H1 (cell line): ENCODE results near the gene TRIM71. TPM values are rescaled to one million over a fixed set of nuclear protein-coding genes. Genes with fewer than 3 reads are reported as not detected.

Experiments used
- CTCF ChIA-PET: fragments of 300-600 bp; sonication (Branson Sonifier 250); formaldehyde crosslinking; loops from one replicate; lab custom pipeline; 2021; ENCODE audit not compliant: partially characterized antibody; lab: Charles Lee
- POLR2A ChIA-PET: fragments of 300-600 bp; sonication (Branson Sonifier 250); formaldehyde crosslinking; loops from one replicate; lab custom pipeline; 2021; ENCODE audit warnings: inconsistent platforms; ENCODE audit not compliant: partially characterized antibody; lab: Charles Lee
- DNase-seq, 2 experiments: peaks; one replicate each; pipeline versions ENCODE4 v3.0.0 to v3.0.0-alpha.2; 2010 to 2022; ENCODE audit warnings: low spot score in 2 of 2, low read depth in 1 of 2, mixed read lengths in 1 of 2
- FAIRE-seq: peaks from 2 replicates; lab custom pipeline; 2011; peaks lifted over from hg19 to GRCh38; lab: Jason Lieb, UNC
- H2AFZ ChIP-seq: 2 replicates; pipeline ENCODE4 v1.8.1; 2012; ENCODE audit warnings: low read length, inconsistent platforms
- H2AK5ac ChIP-seq: 2 replicates; pipeline ENCODE4 v1.6.1; 2013; ENCODE audit warnings: low read depth, low read length
- H2BK120ac ChIP-seq: replicated peaks from 2 replicates; pipeline ENCODE3; 2013; ENCODE audit warnings: low read depth, low read length, inconsistent platforms
- H2BK12ac ChIP-seq: 2 replicates; pipeline ENCODE4 v1.6.1; 2013; ENCODE audit warnings: low read depth, low read length
- H2BK15ac ChIP-seq: 2 replicates; pipeline ENCODE4 v1.6.1; 2013; ENCODE audit warnings: low read length
- H2BK20ac ChIP-seq: 2 replicates; pipeline ENCODE4 v1.6.1; 2013; ENCODE audit warnings: low read length
- H2BK5ac ChIP-seq: 2 replicates; pipeline ENCODE4 v1.6.1; 2013; ENCODE audit warnings: low read depth, low read length
- H3K14ac ChIP-seq: 2 replicates; pipeline ENCODE4 v1.6.1; 2013; ENCODE audit warnings: inconsistent platforms; ENCODE audit not compliant: insufficient read length
- H3K18ac ChIP-seq: 2 replicates; pipeline ENCODE4 v1.6.1; 2013; ENCODE audit warnings: low read length; ENCODE audit errors: extremely low read depth
- H3K23ac ChIP-seq: 2 replicates; pipeline ENCODE4 v1.6.1; 2013; ENCODE audit warnings: inconsistent platforms; ENCODE audit not compliant: insufficient read length
- H3K23me2 ChIP-seq: 2 replicates; pipeline ENCODE4 v1.6.1; 2013; ENCODE audit warnings: low read depth, low read length
- H3K27ac ChIP-seq: 2 replicates; pipeline ENCODE4 v1.6.1; 2011; ENCODE audit warnings: low read depth, low read length, inconsistent platforms
- H3K27me3 ChIP-seq, 4 experiments: replicated peaks in 1 of 4; 1 replicate in 1 of 4; 2 replicates in 3 of 4; pipeline versions ENCODE4 v1.6.1 to v1.8.1; 2011 to 2013; ENCODE audit warnings: low read length in 3 of 4, mild to moderate bottlenecking in 3 of 4, inconsistent platforms in 2 of 4, mixed read lengths in 2 of 4, moderate library complexity in 1 of 4; ENCODE audit not compliant: control insufficient read depth in 3 of 4, insufficient read depth in 3 of 4; ENCODE audit errors: extremely low read depth in 1 of 4
- H3K36me3 ChIP-seq, 4 experiments: 2 replicates each; pipeline versions ENCODE4 v1.6.1 to v1.8.1; 2011 to 2013; ENCODE audit warnings: mild to moderate bottlenecking in 4 of 4, low read length in 3 of 4, moderate library complexity in 2 of 4, control low read depth in 1 of 4, inconsistent platforms in 1 of 4; ENCODE audit not compliant: insufficient read depth in 4 of 4, control insufficient read depth in 2 of 4
- H3K4ac ChIP-seq: replicated peaks from 2 replicates; pipeline ENCODE3; 2013; ENCODE audit warnings: low read length, low read depth, mixed read lengths, inconsistent platforms; ENCODE audit not compliant: insufficient read length
- H3K4me1 ChIP-seq, 4 experiments: replicated peaks in 1 of 4; 1 replicate in 1 of 4; 2 replicates in 3 of 4; pipeline versions ENCODE4 v1.6.1 to v1.8.1; 2011 to 2013; ENCODE audit warnings: low read length in 3 of 4, inconsistent platforms in 2 of 4, mixed read lengths in 1 of 4; ENCODE audit not compliant: insufficient read depth in 4 of 4, control insufficient read depth in 3 of 4
- H3K4me2 ChIP-seq, 2 experiments: 2 replicates each; pipeline versions ENCODE4 v1.6.1 to v1.8.1; 2011 to 2013; ENCODE audit warnings: low read depth in 2 of 2, low read length in 2 of 2, control low read depth in 1 of 2, inconsistent platforms in 1 of 2, mild to moderate bottlenecking in 1 of 2; ENCODE audit not compliant: insufficient read depth in 1 of 2
- H3K4me3 ChIP-seq, 4 experiments: fragments of 200-600, 300-600 bp in 1 of 4; sonication (generic), shearing (Covaris generic), sonication (Bioruptor Twin) in 1 of 4; 2 replicates each; pipeline versions ENCODE4 v1.5.1 to v1.8.1; 2011 to 2016; ENCODE audit warnings: low read length in 4 of 4, low read depth in 3 of 4, control low read depth in 2 of 4, inconsistent platforms in 2 of 4, mild to moderate bottlenecking in 2 of 4, mixed read lengths in 1 of 4, moderate library complexity in 1 of 4; ENCODE audit not compliant: insufficient read depth in 2 of 4; ENCODE audit errors: extremely low read depth in 1 of 4
- H3K56ac ChIP-seq: replicated peaks from 2 replicates; pipeline ENCODE3; 2013; ENCODE audit warnings: low read depth, mild to moderate bottlenecking, mixed read lengths, low read length, inconsistent platforms; ENCODE audit not compliant: insufficient read length
- H3K79me1 ChIP-seq: 2 replicates; pipeline ENCODE4 v1.6.1; 2013; ENCODE audit warnings: low read depth, low read length, control low read depth
- H3K79me2 ChIP-seq, 2 experiments: 2 replicates each; pipeline versions ENCODE4 v1.6.1 to v1.8.1; 2012 to 2013; ENCODE audit warnings: low read length in 2 of 2, mild to moderate bottlenecking in 2 of 2, inconsistent platforms in 1 of 2; ENCODE audit not compliant: insufficient read depth in 2 of 2, control insufficient read depth in 1 of 2
- H3K9ac ChIP-seq, 4 experiments: replicated peaks in 1 of 4; 1 replicate in 1 of 4; 2 replicates in 3 of 4; pipeline versions ENCODE4 v1.6.1 to v1.8.1; 2011 to 2013; ENCODE audit warnings: low read depth in 3 of 4, low read length in 3 of 4, control low read depth in 2 of 4, mild to moderate bottlenecking in 2 of 4, moderate library complexity in 2 of 4, inconsistent platforms in 1 of 4; ENCODE audit errors: extremely low read depth in 1 of 4
- H3K9me3 ChIP-seq, 2 experiments: 2 replicates each; pipeline versions ENCODE4 v1.6.1 to v1.8.1; 2012 to 2013; ENCODE audit warnings: mild to moderate bottlenecking in 2 of 2, moderate library complexity in 2 of 2, control low read depth in 1 of 2, inconsistent platforms in 1 of 2, low read depth in 1 of 2, low read length in 1 of 2, mixed read lengths in 1 of 2; ENCODE audit not compliant: insufficient read depth in 2 of 2
- H4K20me1 ChIP-seq, 2 experiments: replicated peaks in 1 of 2; 2 replicates each; pipeline versions ENCODE3 to v1.8.1; 2011 to 2013; ENCODE audit warnings: inconsistent platforms in 2 of 2, low read length in 2 of 2, mild to moderate bottlenecking in 1 of 2; ENCODE audit not compliant: insufficient read depth in 2 of 2, control insufficient read depth in 1 of 2
- H4K5ac ChIP-seq: 2 replicates; pipeline ENCODE4 v1.6.1; 2013; ENCODE audit warnings: low read length, low read depth, mixed read lengths, inconsistent platforms; ENCODE audit not compliant: insufficient read length
- H4K8ac ChIP-seq: 2 replicates; pipeline ENCODE4 v1.8.0; 2013; ENCODE audit warnings: mild to moderate bottlenecking, moderate library complexity, low read length, inconsistent platforms; ENCODE audit not compliant: insufficient read depth; ENCODE audit errors: extremely low read depth
- H4K91ac ChIP-seq: replicated peaks from 2 replicates; pipeline ENCODE3; 2013; ENCODE audit warnings: low read length, mixed read lengths, inconsistent platforms; ENCODE audit not compliant: insufficient read length
- CTCF ChIP-seq, 3 experiments: IDR thresholded peaks; 1 replicate in 2 of 3; 2 replicates in 1 of 3; pipeline versions ENCODE4 v1.5.1 to v1.6.1; 2011; ENCODE audit warnings: low read length in 3 of 3, mild to moderate bottlenecking in 3 of 3, inconsistent platforms in 2 of 3, low read depth in 1 of 3, moderate library complexity in 1 of 3; ENCODE audit not compliant: insufficient read depth in 1 of 3; ENCODE audit errors: control extremely low read depth in 1 of 3
- E2F6 ChIP-seq: IDR thresholded peaks from 2 replicates; pipeline ENCODE4 v1.6.1; 2012; ENCODE audit warnings: inconsistent platforms
- FOSL1 ChIP-seq: IDR thresholded peaks from 2 replicates; pipeline ENCODE4 v1.6.1; 2011; ENCODE audit warnings: mild to moderate bottlenecking, low read depth, low read length, moderate library complexity; ENCODE audit not compliant: insufficient read depth
- HDAC2 ChIP-seq, 2 experiments: fragments of 300-600 bp in 1 of 2; sonication (generic) in 1 of 2; IDR thresholded peaks; 2 replicates each; pipeline ENCODE4 v1.6.1; 2011 to 2012; ENCODE audit warnings: low read depth in 2 of 2, low read length in 2 of 2, mild to moderate bottlenecking in 2 of 2, moderate library complexity in 2 of 2, borderline replicate concordance in 1 of 2, inconsistent platforms in 1 of 2
- MAX ChIP-seq: IDR thresholded peaks from 2 replicates; pipeline ENCODE4 v1.6.1; 2012; ENCODE audit warnings: inconsistent platforms
- SAP30 ChIP-seq: fragments of 300-600 bp; sonication (generic); IDR thresholded peaks from 2 replicates; pipeline ENCODE4 v1.7.1; 2012; ENCODE audit warnings: low read length, moderate library complexity, mild to moderate bottlenecking, inconsistent platforms; ENCODE audit not compliant: insufficient read depth, insufficient replicate concordance
- SUZ12 ChIP-seq: fragments of 200-600 bp; sonication (generic); IDR thresholded peaks from 2 replicates; pipeline ENCODE4 v1.6.1; 2012; ENCODE audit warnings: mild to moderate bottlenecking, inconsistent platforms, low read length, moderate library complexity, mixed read lengths
- WGBS, 2 experiments: shearing (Covaris generic) in 1 of 2; methylation state at CpG; one replicate each; pipeline versions ENCODE4 v1.1.6 to v1.1.7; 2013 to 2015; ENCODE audit warnings: low lambda C conversion rate in 2 of 2, mixed read lengths in 2 of 2, inconsistent platforms in 1 of 2, low coverage in 1 of 2, missing lambda C conversion rate in 1 of 2; ENCODE audit not compliant: insufficient replicate concordance in 2 of 2, insufficient coverage in 1 of 2, insufficient read length in 1 of 2; ENCODE audit errors: extremely low coverage in 1 of 2, missing lambda C conversion rate in 1 of 2; 5-methylcytosine and 5-hydroxymethylcytosine counted together
- polyA plus RNA-seq, 7 experiments: library from polyadenylated mRNA; depleted of rRNA in 3 of 7; stranded (reverse) in 5 of 7; unstranded in 2 of 7; fragments of >200 nt in 5 of 7; fragments of 200-250 nt in 2 of 7; gene quantifications; 1 replicate in 5 of 7; 2 replicates in 1 of 7; 4 replicates in 1 of 7; pipeline versions ENCODE4 v1.2.1 to v1.2.3, GENCODE V29; 2011 to 2013; ENCODE audit warnings: missing spikeins in 2 of 7, mixed read lengths in 2 of 7
- total RNA-seq: library from RNA; stranded (reverse); fragmentation: NEBNext Ultra II Directional; extraction: Animal tissue kit (Norgen Biotek cat#: 25700); gene quantifications from 2 replicates; pipeline ENCODE4 v1.2.1, GENCODE V29; 2021

Gene TRIM71
- total and polyA plus RNA-seq, 2 of the 8 experiments (the other 6 are each of a cell fraction or from before 2014, with no cell fraction given): 53.7 to 293 TPM

GRCh38 chr3:32821686-32822296 is 4.0 kb downstream of the TRIM71 start:
- H3K9me3 ChIP-seq: no peaks in the 10 kb centered on the region
- H4K91ac ChIP-seq: peak overlapping the region; percentile 62
- H4K20me1 ChIP-seq: peaks cover 30 to 48% of the 10 kb centered on the region in 2 experiments
- peak overlapping the region; percentile 86 to 94 (median 93) for H3K9ac ChIP-seq
- no peak overlapping the region for H2AFZ ChIP-seq
- no peak overlapping the region for H3K14ac ChIP-seq
- H4K5ac ChIP-seq: peak overlapping the region; percentile 32
- H3K4me2 ChIP-seq: peak overlapping the region; percentile 93 to 96
- H3K4me1 ChIP-seq: peaks cover 4 to 25% (median 17%) of the 10 kb centered on the region in 4 experiments
- no peak overlapping the region; the same call in 1 of the 2 replicates for H2AK5ac ChIP-seq
- 2% methylated on average over 44 of the region's 44 CpGs; no CpG with 5 or more reads in 1 of the 2 experiments for WGBS, 2 experiments
- peak overlapping the region; percentile 88 for H3K4ac ChIP-seq
- H3K23me2 ChIP-seq: peaks cover 6% of the 10 kb centered on the region; the same call in 1 of the 2 replicates
- H4K8ac ChIP-seq: no peak overlapping the region
- peak overlapping the region; percentile 55 for H3K56ac ChIP-seq
- H3K27me3 ChIP-seq: no peaks in the 10 kb centered on the region
- peak overlapping the region; percentile 52 for H3K23ac ChIP-seq
- peaks cover 98 to 100% of the 10 kb centered on the region in 2 experiments for H3K79me2 ChIP-seq
- peak overlapping the region; percentile 88 to 98 (median 94) for H3K4me3 ChIP-seq
- peak overlapping the region; percentile 67; the same call in 1 of the 2 replicates for H2BK5ac ChIP-seq
- FAIRE-seq (no peak), DNase-seq (no peak)
- H2BK15ac ChIP-seq: no peak overlapping the region
- ChIA-PET CTCF (interaction anchor here (0.5 to 2.7 kb wide), 12 partner anchors 12 to 119 kb away, joined by 3 to 10 read pairs (median 4); no protein-coding TSS in a partner anchor), POLR2A (interaction anchor here (0.7 to 15.1 kb wide), 16 partner anchors 9 to 123 kb away, joined by 3 to 303 read pairs (median 5); no protein-coding TSS in a partner anchor)
- no peak overlapping the region for H2BK12ac ChIP-seq
- H3K36me3 ChIP-seq: peaks cover 24 to 78% (median 34%) of the 10 kb centered on the region in 4 experiments
- peak overlapping the region; percentile 9 for H2BK120ac ChIP-seq
- H3K27ac ChIP-seq: peak overlapping the region; percentile 50
- H2BK20ac ChIP-seq: no peak overlapping the region
- H3K18ac ChIP-seq: peak overlapping the region; percentile 73
- no peaks in the 10 kb centered on the region for H3K79me1 ChIP-seq
- TF ChIP-seq MAX: no peak
- no peak for TF ChIP-seq FOSL1
- TF ChIP-seq CTCF (IDR thresholded peaks at IDR 0.05; ENCODE audit: control extremely low read depth in 1 of 3, insufficient read depth in 1 of 3, low read depth in 1 of 3, low read length in 3 of 3): no peak
- peak; percentile 62 for TF ChIP-seq SAP30
- TF ChIP-seq E2F6: no peak
- TF ChIP-seq HDAC2 (IDR thresholded peaks at IDR 0.05; ENCODE audit: borderline replicate concordance in 1 of 2, low read depth in 2 of 2, low read length in 2 of 2): no peak
- no peak for TF ChIP-seq SUZ12
